Measurements from ENCODE around the gene SRGAP2.
"Not testable (repeated sequence)": the region's sequence is repeated elsewhere in the genome, so short reads cannot be mapped to it uniquely, and the experiment has no call there.

- TF ChIP-seq EZH2 (IDR thresholded peaks at IDR 0.05; ENCODE audit: borderline replicate concordance, low read depth, low read length, severe bottlenecking); CTCF (IDR thresholded peaks at IDR 0.05; ENCODE audit: borderline replicate concordance, extremely low read depth, low read length, poor library complexity, severe bottlenecking): not testable (repeated sequence)
Measured at GRCh38 chr1:206196748-206197424, 6.5 kb upstream of the SRGAP2 start.
